Measurements from ENCODE around the gene LRBA.

The LRBA gene

GRCh38 chr4:150252741-150253140 is 762.3 kb downstream of the LRBA start:
- no peak for DNase-seq (ENCODE audit: low spot score)
- no peak for TF ChIP-seq CTCF (IDR thresholded peaks at IDR 0.05; ENCODE audit: borderline replicate concordance, control extremely low read depth, extremely low read depth, insufficient read depth, missing control alignments)
- in situ Hi-C loops (cut with MboI; ENCODE audit: low sequenced_read_pairs, unreplicated experiment) = no loop called here

GRCh38 chr4:150252306-150252705 is 762.8 kb downstream of the LRBA start:
- no peak for DNase-seq (ENCODE audit: low spot score)
- in situ Hi-C loops (cut with MboI; ENCODE audit: low sequenced_read_pairs, unreplicated experiment) = no loop called here

GRCh38 chr4:150251752-150252190 is 763.3 kb downstream of the LRBA start:
- in situ Hi-C loops (cut with MboI; ENCODE audit: low sequenced_read_pairs, unreplicated experiment) = no loop called here
- no peak for TF ChIP-seq CTCF (IDR thresholded peaks at IDR 0.05; ENCODE audit: borderline replicate concordance, control extremely low read depth, extremely low read depth, insufficient read depth, missing control alignments)
- DNase-seq (ENCODE audit: low spot score) = no peak

More at GRCh38 chr4:150252306-150252705, 762.8 kb downstream of the LRBA start:
- no peak for TF ChIP-seq CTCF (IDR thresholded peaks at IDR 0.05; ENCODE audit: borderline replicate concordance, control extremely low read depth, extremely low read depth, insufficient read depth, missing control alignments)

- DNase-seq (ENCODE audit: low spot score) = peak; percentile 55
- in situ Hi-C loops (cut with MboI; ENCODE audit: low sequenced_read_pairs, unreplicated experiment) = no loop called here
- TF ChIP-seq CTCF (IDR thresholded peaks at IDR 0.05; ENCODE audit: borderline replicate concordance, control extremely low read depth, extremely low read depth, insufficient read depth, missing control alignments) = no peak
These were observed 764.0 kb downstream of the LRBA start for GRCh38 chr4:150250998-150251651.

GRCh38 chr4:150250293-150250997 is 764.6 kb downstream of the LRBA start:
- TF ChIP-seq CTCF (IDR thresholded peaks at IDR 0.05; ENCODE audit: borderline replicate concordance, control extremely low read depth, extremely low read depth, insufficient read depth, missing control alignments) = no peak
- DNase-seq (ENCODE audit: low spot score) = no peak
- in situ Hi-C loops (cut with MboI; ENCODE audit: low sequenced_read_pairs, unreplicated experiment) = no loop called here

GRCh38 chr4:150248181-150248580 is 766.9 kb downstream of the LRBA start:
- in situ Hi-C loops (cut with MboI; ENCODE audit: low sequenced_read_pairs, unreplicated experiment) = no loop called here
- DNase-seq (ENCODE audit: low spot score) = no peak
- no peak for TF ChIP-seq CTCF (IDR thresholded peaks at IDR 0.05; ENCODE audit: borderline replicate concordance, control extremely low read depth, extremely low read depth, insufficient read depth, missing control alignments)
